ENCODE data around the gene ME1. TPM values are rescaled to one million over a fixed set of nuclear protein-coding genes. Genes with fewer than 3 reads are reported as not detected.
"Not testable (repeated sequence)": the region's sequence is repeated elsewhere in the genome, so short reads cannot be mapped to it uniquely, and the experiment has no call there.

The ME1 gene
- polyA plus RNA-seq, 10 donors: 1.3 to 2.5 (median 2.1) TPM

GRCh38 chr6:83258517-83258916, 172.3 kb downstream of the ME1 start:
- no peak for DNase-seq

GRCh38 chr6:83257791-83258190, 173.1 kb downstream of the ME1 start:
- no peak for DNase-seq

- DNase-seq: not testable (repeated sequence)
These were observed 174.1 kb downstream of the ME1 start for GRCh38 chr6:83256719-83257118.

- peak in 1 of 3 donors; percentile 11 for DNase-seq
These were observed 178.1 kb downstream of the ME1 start for GRCh38 chr6:83252719-83253118.

GRCh38 chr6:83250235-83250634, 180.6 kb downstream of the ME1 start:
- no peak for DNase-seq

GRCh38 chr6:83247471-83247870, 183.4 kb downstream of the ME1 start:
- DNase-seq: no peak

- peak; percentile 26 to 50 (median 44) for DNase-seq
These were observed 199.7 kb downstream of the ME1 start for GRCh38 chr6:83231146-83231545.

- no peak for DNase-seq
These were observed 204.3 kb downstream of the ME1 start for GRCh38 chr6:83226517-83226916.

GRCh38 chr6:83221889-83222479, 208.9 kb downstream of the ME1 start:
- DNase-seq: peak; percentile 26 to 56 (median 34)

- DNase-seq: no peak
These were observed 209.6 kb downstream of the ME1 start for GRCh38 chr6:83221276-83221675.

GRCh38 chr6:83220121-83220520, 210.7 kb downstream of the ME1 start:
- DNase-seq: no peak

- DNase-seq: peak in 1 of 3 donors; percentile 7
These were observed 212.2 kb downstream of the ME1 start for GRCh38 chr6:83218646-83219045.

- no peak for DNase-seq
These were observed 214.0 kb downstream of the ME1 start for GRCh38 chr6:83216806-83217205.

- DNase-seq: peak; percentile 70 to 87 (median 75)
These were observed 215.5 kb downstream of the ME1 start for GRCh38 chr6:83215131-83216047.

GRCh38 chr6:83202031-83202430, 228.8 kb downstream of the ME1 start:
- DNase-seq: no peak

- DNase-seq: no peak
These were observed 231.0 kb downstream of the ME1 start for GRCh38 chr6:83199863-83200225.

- no peak for DNase-seq
These were observed 231.5 kb downstream of the ME1 start for GRCh38 chr6:83199173-83199862.

- DNase-seq: no peak
These were observed 232.2 kb downstream of the ME1 start for GRCh38 chr6:83198486-83199172.

GRCh38 chr6:83193747-83194566, 236.9 kb downstream of the ME1 start:
- peak; percentile 13 to 65 (median 47) for DNase-seq

- peak; percentile 86 to 98 (median 95) for DNase-seq
These were observed 237.7 kb downstream of the ME1 start, which contains the start of the genes PGM3 and RWDD2A for GRCh38 chr6:83192871-83193746. Gene PGM3 (minus strand): TSS chr6:83193265. CDS start chr6:83191012, 2,253 bp downstream. Gene RWDD2A (plus strand): TSS chr6:83193357. CDS start chr6:83194452, 1,095 bp downstream.
